WTC11 (cell line): ENCODE data around the gene CCNH. TPM values are rescaled to one million over a fixed set of nuclear protein-coding genes. Genes with fewer than 3 reads are reported as not detected.

Experiments
- ATAC-seq: fragments of 200-7000 bp; cut with Tn5 transposase; 2 replicates; pipeline ENCODE4 v1.10.0; 2021; ENCODE audit warnings: mild to moderate bottlenecking, moderate library complexity
- CTCF ChIA-PET: fragments of 300-600 bp; sonication (Branson Sonifier 250); formaldehyde crosslinking; loops from one replicate; lab custom pipeline; 2021; ENCODE audit warnings: antibody characterized with exemption; lab: Charles Lee
- POLR2A ChIA-PET: fragments of 350-600 bp; sonication (Branson Sonifier 250); formaldehyde crosslinking; loops from one replicate; lab custom pipeline; 2021; ENCODE audit warnings: antibody characterized with exemption; lab: Charles Lee
- DNase-seq: peaks from one replicate; pipeline ENCODE4 v3.0.0; 2021; ENCODE audit warnings: low spot score
- H3K27ac Mint-ChIP-seq: 2 replicates; pipeline ENCODE4 v1.8.0; 2021; ENCODE audit warnings: mixed read lengths
- H3K27me3 Mint-ChIP-seq: 2 replicates; pipeline ENCODE4 v1.8.0; 2021; ENCODE audit warnings: low read depth, mild to moderate bottlenecking, moderate library complexity, mixed read lengths
- H3K36me3 Mint-ChIP-seq: 2 replicates; pipeline ENCODE4 v1.8.0; 2021; ENCODE audit warnings: mixed read lengths
- H3K4me1 Mint-ChIP-seq: 2 replicates; pipeline ENCODE4 v1.8.0; 2022; ENCODE audit warnings: mixed read lengths
- H3K4me3 Mint-ChIP-seq: 2 replicates; pipeline ENCODE4 v1.8.0; 2021; ENCODE audit warnings: mild to moderate bottlenecking, moderate library complexity, mixed read lengths
- H3K9me3 Mint-ChIP-seq: 2 replicates; pipeline ENCODE4 v1.8.0; 2021; ENCODE audit warnings: mixed read lengths
- AFF4 ChIP-seq: sonication (generic); formaldehyde crosslinking; IDR thresholded peaks from 2 replicates; pipeline ENCODE4 v1.8.1; 2023; ENCODE audit warnings: mild to moderate bottlenecking, missing genetic modification reagents, borderline replicate concordance
- AR ChIP-seq: fragments of 250-450 bp; sonication (Bioruptor Pico); IDR thresholded peaks from 2 replicates; pipeline ENCODE4 v1.9.0; 2021; ENCODE audit warnings: mild to moderate bottlenecking
- ARID4B ChIP-seq: sonication (generic); formaldehyde crosslinking; IDR thresholded peaks from 2 replicates; pipeline ENCODE4 v1.8.0; 2023; ENCODE audit warnings: missing genetic modification reagents, mild to moderate bottlenecking, borderline replicate concordance
- ATF1 ChIP-seq: sonication (generic); formaldehyde crosslinking; IDR thresholded peaks from 2 replicates; pipeline ENCODE4 v1.8.1; 2023; ENCODE audit warnings: mild to moderate bottlenecking, moderate library complexity, missing genetic modification reagents
- CDX4 ChIP-seq: fragments of 250-450 bp; sonication (Bioruptor Pico); IDR thresholded peaks from 2 replicates; pipeline ENCODE4 v1.9.0; 2021; ENCODE audit warnings: moderate library complexity, mild to moderate bottlenecking, inconsistent platforms, borderline replicate concordance
- CTCF ChIP-seq: fragments of 200-600 bp; IDR thresholded peaks from 2 replicates; pipeline ENCODE4 v1.8.0; 2022; ENCODE audit warnings: antibody characterized with exemption
- FOXP1 ChIP-seq: sonication (generic); formaldehyde crosslinking; IDR thresholded peaks from 2 replicates; pipeline ENCODE4 v1.8.0; 2022; ENCODE audit warnings: missing genetic modification reagents, mild to moderate bottlenecking, moderate library complexity, borderline replicate concordance
- GRHL2 ChIP-seq: fragments of 250-450 bp; sonication (Bioruptor Pico); IDR thresholded peaks from 2 replicates; pipeline ENCODE4 v1.8.0; 2022; ENCODE audit warnings: mild to moderate bottlenecking, moderate library complexity; ENCODE audit not compliant: insufficient replicate concordance, severe bottlenecking
- JAZF1 ChIP-seq: fragments of 250-450 bp; sonication (Bioruptor Pico); IDR thresholded peaks from 2 replicates; pipeline ENCODE4 v1.9.0; 2021; ENCODE audit warnings: moderate library complexity, mild to moderate bottlenecking, inconsistent platforms
- MAX ChIP-seq: sonication (generic); formaldehyde crosslinking; IDR thresholded peaks from 2 replicates; pipeline ENCODE4 v1.8.0; 2022; ENCODE audit warnings: mild to moderate bottlenecking, missing genetic modification reagents
- NFATC4 ChIP-seq: fragments of 250-450 bp; sonication (Bioruptor Pico); IDR thresholded peaks from 2 replicates; pipeline ENCODE4 v1.9.0; 2021; ENCODE audit warnings: mild to moderate bottlenecking
- NFE2L1 ChIP-seq: sonication (generic); formaldehyde crosslinking; IDR thresholded peaks from 2 replicates; pipeline ENCODE4 v1.8.1; 2023; ENCODE audit warnings: missing genetic modification reagents
- OVOL2 ChIP-seq: fragments of 250-450 bp; sonication (Bioruptor Pico); IDR thresholded peaks from 2 replicates; pipeline ENCODE4 v1.9.0; 2021; ENCODE audit warnings: mild to moderate bottlenecking, borderline replicate concordance
- SOX15 ChIP-seq: fragments of 250-450 bp; sonication (Bioruptor Pico); IDR thresholded peaks from 2 replicates; pipeline ENCODE4 v1.9.0; 2021; ENCODE audit warnings: mild to moderate bottlenecking
- TCF7 ChIP-seq: sonication (generic); formaldehyde crosslinking; IDR thresholded peaks from 2 replicates; pipeline ENCODE4 v1.8.0; 2022; ENCODE audit warnings: mild to moderate bottlenecking, low read depth, missing genetic modification reagents, moderate library complexity
- ZMAT4 ChIP-seq: fragments of 250-450 bp; sonication (Bioruptor Pico); IDR thresholded peaks from 2 replicates; pipeline ENCODE4 v1.9.0; 2021; ENCODE audit warnings: mild to moderate bottlenecking
- ZNF232 ChIP-seq: sonication (generic); formaldehyde crosslinking; IDR thresholded peaks from 2 replicates; pipeline ENCODE4 v1.8.0; 2022; ENCODE audit warnings: mild to moderate bottlenecking, missing genetic modification reagents
- ZNF317 ChIP-seq: sonication (generic); formaldehyde crosslinking; IDR thresholded peaks from 2 replicates; pipeline ENCODE4 v1.8.1; 2023; ENCODE audit warnings: low read depth, mild to moderate bottlenecking, moderate library complexity, missing genetic modification reagents, borderline replicate concordance
- ZNF416 ChIP-seq: fragments of 250-450 bp; sonication (Bioruptor Pico); IDR thresholded peaks from 2 replicates; pipeline ENCODE4 v1.9.0; 2021; ENCODE audit warnings: mild to moderate bottlenecking, inconsistent platforms
- ZNF671 ChIP-seq: fragments of 250-450 bp; sonication (Bioruptor Pico); IDR thresholded peaks from 2 replicates; pipeline ENCODE4 v1.8.0; 2021; ENCODE audit warnings: mild to moderate bottlenecking
- ZSCAN18 ChIP-seq: fragments of 250-450 bp; sonication (Bioruptor Pico); IDR thresholded peaks from 2 replicates; pipeline ENCODE4 v2.1.2; 2022; ENCODE audit warnings: mild to moderate bottlenecking, moderate library complexity
- total RNA-seq: library from RNA; stranded (reverse); gene quantifications from 3 replicates; pipeline ENCODE4 v1.2.3, GENCODE V29; 2021

Gene CCNH
- total RNA-seq, 1 experiment from 2014 or later, result 35.3 TPM

- ChIA-PET POLR2A (interaction anchor here (1.0 kb wide), 1 partner anchor 521 kb away, joined by 4 read pairs; no protein-coding TSS in a partner anchor), CTCF (no interaction called here)
- ATAC-seq (no peak), DNase-seq (no peak)
- H3K27me3 Mint-ChIP-seq, result no peaks in the 10 kb centered on the region
- H3K9me3 Mint-ChIP-seq, result peaks cover 9% of the 10 kb centered on the region
- no peak overlapping the region for H3K4me3 Mint-ChIP-seq
- peaks cover 93% of the 10 kb centered on the region for H3K36me3 Mint-ChIP-seq
- H3K4me1 Mint-ChIP-seq, result no peaks in the 10 kb centered on the region
- TF ChIP-seq ZMAT4, result no peak
- TF ChIP-seq ATF1 (CRISPR knock-in tag), result no peak
- no peak for TF ChIP-seq GRHL2
- TF ChIP-seq ZSCAN18 (CRISPR knock-in tag), result no peak
- TF ChIP-seq CDX4, result no peak
- no peak for TF ChIP-seq TCF7 (CRISPR knock-in tag)
- TF ChIP-seq ARID4B (CRISPR knock-in tag), result no peak
- TF ChIP-seq MAX (CRISPR knock-in tag), result no peak
- no peak for TF ChIP-seq OVOL2 (CRISPR knock-in tag)
- TF ChIP-seq ZNF671 (CRISPR knock-in tag), result no peak
- no peak for TF ChIP-seq ZNF416
- TF ChIP-seq ZNF232 (CRISPR knock-in tag), result no peak
- no peak for TF ChIP-seq JAZF1 (CRISPR knock-in tag)
- no peak for TF ChIP-seq FOXP1
- no peak for TF ChIP-seq NFE2L1
- H3K27ac Mint-ChIP-seq, result no peak overlapping the region
Observed at GRCh38 chr5:87403409-87403808, 9.3 kb downstream of the CCNH start.

GRCh38 chr5:87401626-87402025, 11.1 kb downstream of the CCNH start:
- H3K4me1 Mint-ChIP-seq, result no peaks in the 10 kb centered on the region
- H3K4me3 Mint-ChIP-seq, result no peak overlapping the region
- peaks cover 9% of the 10 kb centered on the region for H3K9me3 Mint-ChIP-seq
- ChIA-PET POLR2A (no interaction called here), CTCF (no interaction called here)
- H3K36me3 Mint-ChIP-seq, result peaks cover 89% of the 10 kb centered on the region
- H3K27me3 Mint-ChIP-seq, result no peaks in the 10 kb centered on the region
- no peak overlapping the region for H3K27ac Mint-ChIP-seq
- DNase-seq (no peak), ATAC-seq (no peak)
- TF ChIP-seq AFF4 (CRISPR knock-in tag) (no peak), ZNF317 (CRISPR knock-in tag) (no peak), NFATC4 (no peak), AR (CRISPR knock-in tag) (no peak), CTCF (no peak), SOX15 (no peak), MAX (CRISPR knock-in tag) (no peak)
